Neural progenitor cell (in vitro differentiated cells): ENCODE measurements around the gene DRAXIN. TPM values are rescaled to one million over a fixed set of nuclear protein-coding genes. Genes with fewer than 3 reads are reported as not detected.
A peak's percentile ranks its signal among the peaks of the same experiment; 100 is the strongest.

Experiments used
- DNase-seq: peaks from one replicate; pipeline ENCODE4 v3.0.0-alpha.2; 2016; ENCODE audit warnings: low spot score
- H2AFZ ChIP-seq: fragments of 200-600 bp; sonication (generic); replicated peaks from 2 replicates; pipeline ENCODE4 v1.6.1; 2016; ENCODE audit warnings: antibody characterized with exemption
- H3F3A ChIP-seq: fragments of 200-600 bp; sonication (generic); 2 replicates; pipeline ENCODE4 v1.6.1; 2016; ENCODE audit warnings: antibody characterized with exemption, low read depth
- H3K27ac ChIP-seq: fragments of 200-600 bp; sonication (generic); 2 replicates; pipeline ENCODE4 v1.5.1; 2016; ENCODE audit warnings: mild to moderate bottlenecking
- H3K27me3 ChIP-seq: fragments of 200-600 bp; sonication (generic); 2 replicates; pipeline ENCODE4 v1.6.1; 2016; ENCODE audit warnings: mild to moderate bottlenecking, moderate library complexity
- H3K36me3 ChIP-seq: fragments of 200-600 bp; sonication (generic); 2 replicates; pipeline ENCODE4 v1.5.1; 2016
- H3K4me1 ChIP-seq: fragments of 200-600 bp; sonication (generic); 2 replicates; pipeline ENCODE4 v1.6.1; 2016; ENCODE audit warnings: mixed run types
- H3K4me2 ChIP-seq: fragments of 200-600 bp; sonication (generic); 2 replicates; pipeline ENCODE4 v1.6.1; 2016
- H3K4me3 ChIP-seq: fragments of 200-600 bp; sonication (generic); 2 replicates; pipeline ENCODE4 v1.5.1; 2016
- H3K79me2 ChIP-seq: fragments of 200-600 bp; sonication (generic); 2 replicates; pipeline ENCODE4 v1.6.1; 2016; ENCODE audit warnings: low read depth
- H3K9ac ChIP-seq: fragments of 200-600 bp; sonication (generic); 2 replicates; pipeline ENCODE4 v1.6.1; 2016
- H3K9me3 ChIP-seq: fragments of 200-600 bp; sonication (generic); 2 replicates; pipeline ENCODE4 v1.5.1; 2016; ENCODE audit warnings: low read depth
- H4K20me1 ChIP-seq: fragments of 200-600 bp; sonication (generic); 2 replicates; pipeline ENCODE4 v1.6.1; 2016; ENCODE audit warnings: low read depth
- H3K27ac Mint-ChIP-seq: 3 replicates; pipeline ENCODE4 v1.8.0; 2021; ENCODE audit warnings: mixed read lengths
- H3K27me3 Mint-ChIP-seq: 2 replicates; pipeline ENCODE4 v1.8.0; 2022; ENCODE audit warnings: low read depth, mild to moderate bottlenecking, inconsistent platforms, moderate library complexity, mixed read lengths; ENCODE audit not compliant: insufficient read depth
- H3K36me3 Mint-ChIP-seq: 3 replicates; pipeline ENCODE4 v1.8.0; 2021; ENCODE audit warnings: mixed read lengths
- H3K4me1 Mint-ChIP-seq: 3 replicates; pipeline ENCODE4 v1.8.0; 2021; ENCODE audit warnings: mixed read lengths
- H3K4me3 Mint-ChIP-seq: 3 replicates; pipeline ENCODE4 v1.8.0; 2021; ENCODE audit warnings: mild to moderate bottlenecking, moderate library complexity, mixed read lengths
- H3K9me3 Mint-ChIP-seq: 3 replicates; pipeline ENCODE4 v1.8.0; 2020; ENCODE audit warnings: mixed read lengths
- CTCF ChIP-seq: fragments of 200-600 bp; sonication (generic); IDR thresholded peaks from 2 replicates; pipeline ENCODE4 v1.5.1; 2017; ENCODE audit warnings: antibody characterized with exemption, mild to moderate bottlenecking
- EZH2 ChIP-seq: fragments of 200-600 bp; sonication (generic); IDR thresholded peaks from 2 replicates; pipeline ENCODE4 v1.6.1; 2017; ENCODE audit warnings: antibody characterized with exemption, mild to moderate bottlenecking, moderate library complexity
- EZH2phosphoT487 ChIP-seq: fragments of 200-600 bp; sonication (generic); IDR thresholded peaks from 2 replicates; pipeline ENCODE4 v1.6.1; 2017; ENCODE audit warnings: antibody characterized with exemption
- total RNA-seq: library from RNA; depleted of rRNA; stranded (reverse); fragments of >200 nt; gene quantifications from 2 replicates; pipeline ENCODE4 v1.2.3, GENCODE V29; 2015; ENCODE audit warnings: low replicate concordance

Gene DRAXIN
- total RNA-seq, 1 donor from 2014 or later: 27.1 TPM

- H4K20me1 ChIP-seq: peaks cover 67% of the 10 kb centered on the region
- H3K27ac Mint-ChIP-seq: no peak overlapping the region
- H3K36me3 Mint-ChIP-seq: no peaks in the 10 kb centered on the region
- DNase-seq: no peak
- TF ChIP-seq EZH2phosphoT487 (no peak), EZH2 (no peak), CTCF (no peak)
- H3K36me3 ChIP-seq: no peaks in the 10 kb centered on the region
- no peak overlapping the region for H3K4me2 ChIP-seq
- H3K4me1 ChIP-seq: peaks cover 39% of the 10 kb centered on the region
- no peak overlapping the region for H3K4me3 Mint-ChIP-seq
- H3K27me3 Mint-ChIP-seq: peaks cover 9% of the 10 kb centered on the region
- H3K79me2 ChIP-seq: peaks cover 88% of the 10 kb centered on the region
- H3K27me3 ChIP-seq: no peaks in the 10 kb centered on the region
- H3K4me1 Mint-ChIP-seq: peaks cover 33% of the 10 kb centered on the region
- no peak overlapping the region for H3K27ac ChIP-seq
- H2AFZ ChIP-seq: no peak overlapping the region
- peaks cover 70% of the 10 kb centered on the region for H3F3A ChIP-seq
- no peak overlapping the region for H3K4me3 ChIP-seq
- H3K9ac ChIP-seq: no peak overlapping the region
- no peaks in the 10 kb centered on the region for H3K9me3 Mint-ChIP-seq
- no peaks in the 10 kb centered on the region for H3K9me3 ChIP-seq
Measured at GRCh38 chr1:11697893-11698210, 6.3 kb downstream of the DRAXIN start.

- H3K9ac ChIP-seq: no peak overlapping the region
- Mint-ChIP-seq H3K4me3 (peak overlapping the region; percentile 61), H3K27me3 (no peaks in the 10 kb centered on the region)
Measured at GRCh38 chr1:11700601-11701467, 9.3 kb downstream of the DRAXIN start.

GRCh38 chr1:11701551-11701961 is 10.0 kb downstream of the DRAXIN start:
- peak overlapping the region; percentile 32 for H3K27ac Mint-ChIP-seq
- H3K9ac ChIP-seq: no peak overlapping the region
- H3K4me2 ChIP-seq: peak overlapping the region; percentile 40

More at GRCh38 chr1:11700601-11701467, 9.3 kb downstream of the DRAXIN start:
- TF ChIP-seq CTCF (no peak), EZH2 (no peak), EZH2phosphoT487 (no peak)
- no peak overlapping the region for H2AFZ ChIP-seq
- no peaks in the 10 kb centered on the region for H3K27me3 ChIP-seq
- no peaks in the 10 kb centered on the region for H3K36me3 ChIP-seq
- H3F3A ChIP-seq: peaks cover 52% of the 10 kb centered on the region
- H3K4me2 ChIP-seq: peak overlapping the region; percentile 46
- peaks cover 69% of the 10 kb centered on the region for H4K20me1 ChIP-seq
- Mint-ChIP-seq H3K27ac (peak overlapping the region; percentile 32), H3K9me3 (no peaks in the 10 kb centered on the region), H3K4me1 (peaks cover 42% of the 10 kb centered on the region), H3K36me3 (no peaks in the 10 kb centered on the region)
- H3K27ac ChIP-seq: peak overlapping the region; percentile 75
- no peak overlapping the region for H3K4me3 ChIP-seq
- DNase-seq: peak; percentile 37
- H3K9me3 ChIP-seq: no peaks in the 10 kb centered on the region
- H3K79me2 ChIP-seq: peaks cover 91% of the 10 kb centered on the region
- H3K4me1 ChIP-seq: peaks cover 44% of the 10 kb centered on the region

More at GRCh38 chr1:11701551-11701961, 10.0 kb downstream of the DRAXIN start:
- peak overlapping the region; percentile 75 for H3K27ac ChIP-seq
- no peaks in the 10 kb centered on the region for H3K27me3 Mint-ChIP-seq
- peak overlapping the region; percentile 61 for H3K4me3 Mint-ChIP-seq
- peaks cover 42% of the 10 kb centered on the region for H3K4me1 ChIP-seq
- H3K9me3 Mint-ChIP-seq: no peaks in the 10 kb centered on the region
- no peaks in the 10 kb centered on the region for H3K9me3 ChIP-seq
- H3K4me1 Mint-ChIP-seq: peaks cover 42% of the 10 kb centered on the region
- peaks cover 45% of the 10 kb centered on the region for H3F3A ChIP-seq
- no peak for TF ChIP-seq CTCF
- TF ChIP-seq EZH2phosphoT487: no peak
- TF ChIP-seq EZH2: no peak
- no peaks in the 10 kb centered on the region for H3K36me3 Mint-ChIP-seq
- H2AFZ ChIP-seq: no peak overlapping the region
- peak; percentile 42 for DNase-seq
- no peaks in the 10 kb centered on the region for H3K36me3 ChIP-seq
- peaks cover 72% of the 10 kb centered on the region for H4K20me1 ChIP-seq
- H3K4me3 ChIP-seq: no peak overlapping the region
- H3K27me3 ChIP-seq: no peaks in the 10 kb centered on the region
- peaks cover 89% of the 10 kb centered on the region for H3K79me2 ChIP-seq
